HG03045 (cell line): Measurements from ENCODE around the gene JPH3.
"Not testable (repeated sequence)": the region's sequence is repeated elsewhere in the genome, so short reads cannot be mapped to it uniquely, and the experiment has no call there.

Source experiments
- ATAC-seq: cut with Tn5 transposase; IDR thresholded peaks from one replicate; pipeline ENCODE4 v1.9.1; 2021; ENCODE audit warnings: mild to moderate bottlenecking, moderate library complexity; ENCODE audit not compliant: unreplicated experiment

JPH3 gene

DNA sequence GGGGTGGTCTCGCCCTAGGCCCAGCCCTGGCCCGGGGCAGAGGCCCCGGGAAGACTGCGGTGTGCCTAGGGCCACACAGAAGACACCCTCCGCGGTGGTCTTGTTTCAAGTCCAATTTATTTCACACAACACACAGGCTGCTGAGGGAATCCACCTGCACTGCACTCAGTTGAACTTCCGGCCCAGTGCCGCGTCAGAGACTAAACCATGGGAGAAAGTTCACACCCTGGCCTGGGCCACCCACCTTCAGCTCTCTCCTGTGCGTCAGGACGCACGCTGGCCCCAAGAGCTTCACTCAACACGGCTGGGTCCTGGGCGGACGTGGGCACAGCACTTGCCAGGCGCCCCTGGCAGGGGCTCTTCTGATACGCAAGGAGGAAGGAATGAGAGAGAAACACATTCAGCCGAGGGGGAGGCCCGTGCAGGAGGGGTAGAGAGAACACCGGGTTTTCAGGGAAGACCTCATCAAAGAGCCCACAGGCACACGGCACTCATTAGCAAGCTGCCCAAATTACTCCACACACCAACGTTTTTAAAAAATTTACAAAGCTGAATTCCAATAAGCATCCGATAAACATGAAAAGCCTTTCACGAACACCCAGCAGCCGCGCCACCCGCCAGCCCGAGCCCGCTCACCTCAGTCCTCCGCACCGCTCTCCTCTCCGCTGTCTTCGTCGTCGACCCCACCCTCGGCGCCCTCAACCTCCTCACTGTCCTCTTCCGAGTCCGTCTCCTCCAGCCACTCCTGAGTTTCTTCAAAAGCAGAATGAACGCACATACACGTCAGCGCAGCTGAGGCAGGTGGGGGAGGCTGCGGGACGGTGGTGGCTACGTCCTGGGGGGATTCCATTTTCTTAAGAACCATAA is 105.6 kb downstream of the JPH3 start:
- no peak for ATAC-seq

- no peak for ATAC-seq
Measured at GRCh38 chr16:87708881-87709638, 106.8 kb downstream of the JPH3 start.

GRCh38 chr16:87709677-87710076 is 107.4 kb downstream of the JPH3 start:
- ATAC-seq, result no peak

DNA sequence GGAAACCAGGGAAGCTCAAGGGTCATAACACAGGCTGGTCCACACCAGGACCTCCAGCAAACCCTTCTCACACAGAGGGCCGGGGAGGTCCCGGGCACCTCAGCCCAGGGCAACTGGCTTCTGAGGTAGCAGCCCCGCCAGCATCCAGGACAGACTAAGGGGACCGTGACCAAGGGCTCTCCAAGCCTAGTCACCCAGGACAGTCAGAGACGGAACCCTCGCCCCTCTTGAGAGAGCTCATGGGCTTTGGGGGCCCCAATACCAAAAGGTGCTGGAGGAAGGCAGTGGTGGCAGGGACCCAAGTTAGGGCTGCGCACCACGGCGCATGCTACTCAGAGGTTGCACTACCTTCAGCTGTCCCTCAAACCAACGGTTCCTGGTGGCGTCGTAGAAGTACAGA is 108.6 kb downstream of the JPH3 start:
- no peak for ATAC-seq

GRCh38 chr16:87712184-87712762 is 110.0 kb downstream of the JPH3 start:
- ATAC-seq, result no peak

- no peak for ATAC-seq
Measured at GRCh38 chr16:87713451-87714229, 111.3 kb downstream of the JPH3 start.

DNA sequence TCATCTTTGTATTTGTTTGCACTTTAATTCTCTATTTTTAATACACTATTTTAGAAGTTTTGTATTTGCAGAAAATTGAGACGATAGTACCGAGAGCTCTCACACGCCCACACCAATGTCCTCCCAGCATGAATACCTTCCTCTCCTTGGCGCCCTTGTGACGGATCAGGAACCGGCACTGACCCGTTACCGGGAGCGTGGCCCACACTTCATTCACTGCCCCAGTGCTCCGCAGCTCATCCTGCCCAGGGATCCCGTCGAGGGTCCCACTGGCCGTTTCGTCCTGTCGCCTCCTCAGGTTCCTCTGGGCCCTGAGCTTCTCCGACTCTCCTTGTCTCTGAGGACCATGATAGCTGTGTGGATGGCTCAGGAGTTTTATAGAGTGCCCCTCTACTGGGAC is 112.9 kb downstream of the JPH3 start:
- no peak for ATAC-seq

DNA sequence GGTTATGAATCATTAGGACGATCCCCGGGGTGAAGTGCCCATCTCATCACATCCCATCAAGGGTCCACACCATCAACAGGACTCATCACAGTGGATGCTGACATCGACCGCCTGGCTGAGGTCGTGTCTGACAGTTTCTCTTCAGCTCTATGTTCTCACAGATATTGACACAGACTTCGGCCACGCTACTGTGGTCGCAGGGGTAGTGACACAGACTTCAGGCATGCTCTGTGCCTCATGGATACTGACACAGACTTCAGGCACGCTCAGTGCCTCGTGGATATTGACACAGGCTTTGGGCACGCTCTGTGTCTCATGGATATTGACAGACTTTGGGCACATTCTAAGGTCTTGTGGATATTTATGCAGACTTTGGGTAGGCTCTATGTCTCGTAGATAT is 113.3 kb downstream of the JPH3 start:
- no peak for ATAC-seq

GRCh38 chr16:87718831-87719230 is 116.5 kb downstream of the JPH3 start:
- ATAC-seq, result not testable (repeated sequence)

DNA sequence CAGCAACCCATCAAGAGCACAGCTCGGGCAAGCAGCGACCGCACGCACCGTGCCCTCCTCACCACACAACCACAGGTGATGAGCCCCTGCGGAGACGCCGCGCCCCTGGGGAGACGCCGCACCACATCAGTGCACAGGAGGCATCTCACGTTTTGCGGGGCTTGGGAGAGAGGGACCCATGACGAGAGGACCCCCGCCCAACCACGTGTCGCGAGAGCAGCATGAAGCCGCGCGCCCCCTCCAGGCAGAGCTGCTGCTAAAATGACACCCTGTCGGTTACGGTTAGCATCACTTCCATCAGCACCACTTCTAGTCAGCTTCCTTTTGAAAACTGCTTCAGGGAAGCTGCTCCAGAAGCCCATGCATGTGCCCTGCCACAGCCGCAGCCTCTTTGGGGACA is 118.1 kb downstream of the JPH3 start:
- no peak for ATAC-seq

DNA sequence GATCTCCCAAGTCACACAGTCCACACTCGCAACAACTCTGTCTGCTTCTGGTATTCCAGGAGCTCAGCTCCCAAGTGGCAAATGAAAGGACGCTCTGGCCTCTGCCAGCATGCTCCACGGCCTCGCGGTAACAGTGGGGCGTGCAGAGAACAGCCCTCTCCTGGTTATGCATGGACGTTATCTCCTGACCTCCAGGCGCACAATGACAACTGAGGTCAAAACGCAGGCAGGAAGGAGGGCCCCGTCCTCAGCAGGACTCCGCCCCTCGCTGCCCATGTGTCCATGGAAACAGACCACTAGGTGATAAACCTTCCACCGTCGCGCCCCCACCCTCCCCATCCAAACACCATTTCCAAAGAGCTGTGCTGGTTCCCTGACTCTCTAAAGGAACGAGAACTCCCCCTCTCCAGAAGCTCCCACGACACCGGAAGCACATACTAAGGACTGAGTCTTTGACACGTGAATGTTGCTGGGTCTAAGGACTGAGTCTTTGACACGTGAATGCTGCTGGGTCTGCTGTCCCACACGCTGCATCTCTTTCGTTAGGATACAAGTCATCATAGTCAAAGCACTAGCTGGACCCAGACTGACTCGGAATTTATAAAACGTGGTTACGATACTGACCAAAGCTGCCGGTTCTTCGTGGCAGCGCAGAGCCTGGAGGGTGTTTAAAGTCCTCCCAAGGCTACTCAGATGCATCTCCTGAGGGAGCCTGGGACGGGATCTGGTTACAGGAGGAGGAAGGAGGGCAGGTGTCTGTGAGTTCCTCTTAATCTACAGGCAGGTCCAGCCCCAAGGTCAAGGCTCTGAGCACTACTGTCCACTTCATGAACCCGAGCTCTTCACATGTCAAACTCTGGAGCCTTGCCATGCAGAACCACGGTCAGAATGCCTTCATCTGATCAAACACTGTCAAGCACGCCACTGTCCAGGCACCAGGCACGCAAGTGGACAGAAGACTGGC is 119.6 kb downstream of the JPH3 start:
- ATAC-seq, result no peak

GRCh38 chr16:87722590-87723225 is 120.4 kb downstream of the JPH3 start:
- ATAC-seq, result no peak

- no peak for ATAC-seq
Measured at GRCh38 chr16:87723226-87723623, 120.9 kb downstream of the JPH3 start.

DNA sequence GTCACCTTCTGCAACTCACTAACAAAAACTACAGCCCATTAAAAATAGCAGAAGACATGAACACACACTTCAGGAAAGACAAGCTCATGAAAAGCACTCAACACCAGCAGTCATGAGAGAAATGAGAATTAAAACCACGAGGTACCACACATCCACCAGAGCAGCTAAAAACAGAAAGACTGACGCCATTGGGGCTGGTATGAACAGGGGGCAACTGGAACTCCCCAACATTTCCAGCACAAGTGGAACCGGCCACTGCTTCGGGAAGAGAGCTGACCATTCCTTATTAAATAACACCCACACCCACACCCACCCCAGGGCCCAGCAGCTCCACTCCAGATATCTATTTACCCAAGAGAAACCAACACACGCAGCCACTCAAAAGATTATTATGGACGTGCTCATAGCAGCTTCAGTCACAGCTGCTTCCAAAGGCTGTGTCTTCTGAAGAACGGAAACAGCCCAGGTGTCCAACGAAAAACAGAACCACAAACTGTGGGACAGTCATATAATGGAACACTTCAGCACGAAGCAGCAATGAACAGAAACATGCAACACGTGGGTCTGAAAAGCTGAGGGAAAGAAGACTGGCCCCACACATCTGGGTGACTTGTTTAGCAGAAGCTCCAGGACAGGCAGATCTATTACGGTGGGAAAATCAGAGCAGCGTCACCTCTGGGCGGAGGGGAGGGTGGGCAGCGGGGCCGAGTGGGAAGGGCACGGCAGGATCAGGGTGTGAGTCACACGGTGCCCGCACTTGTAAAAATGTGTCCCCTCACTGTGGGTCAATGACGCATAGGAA is 122.4 kb downstream of the JPH3 start:
- ATAC-seq, result no peak

- ATAC-seq, result no peak
Measured at GRCh38 chr16:87725596-87726235, 123.4 kb downstream of the JPH3 start.

DNA sequence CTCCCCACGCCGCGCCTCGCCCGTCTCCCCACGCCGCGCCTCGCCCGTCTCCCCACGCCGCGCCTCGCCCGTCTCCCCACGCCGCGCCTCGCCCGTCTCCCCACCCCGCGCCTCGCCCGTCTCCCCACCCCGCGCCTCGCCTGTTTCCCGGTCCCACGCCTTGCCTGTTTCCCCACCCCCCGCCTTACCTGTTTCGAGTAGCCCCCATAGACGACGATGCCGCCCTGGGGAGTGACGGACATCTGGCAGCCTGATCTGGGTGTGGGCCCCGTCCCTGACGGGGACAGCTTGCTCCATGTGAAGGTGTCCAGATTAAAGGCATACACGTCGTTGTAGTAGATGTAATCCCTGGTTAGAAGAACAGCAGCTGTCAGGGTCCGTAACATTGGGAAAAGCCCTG is 124.3 kb downstream of the JPH3 start:
- ATAC-seq, result not testable (repeated sequence)

DNA sequence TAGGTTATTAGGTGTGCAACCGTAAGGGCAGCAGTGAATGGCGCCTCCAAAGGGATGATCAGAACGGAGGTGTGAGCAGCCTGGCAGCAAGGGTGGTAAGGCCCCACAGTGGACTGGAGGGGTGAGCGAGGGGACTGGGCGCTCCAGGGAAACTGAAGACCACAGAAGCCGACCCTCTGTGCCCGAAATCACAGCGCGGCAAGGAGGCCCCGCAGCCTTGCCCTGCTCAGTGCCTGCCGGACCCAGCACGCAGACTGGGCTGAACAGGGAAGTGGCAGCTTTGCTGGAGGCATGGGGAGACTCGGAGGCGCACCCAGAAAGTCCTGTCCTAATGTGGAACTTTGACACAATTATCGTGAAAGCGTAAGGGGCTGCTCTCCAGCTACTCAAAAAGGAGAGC is 125.0 kb downstream of the JPH3 start:
- no peak for ATAC-seq

DNA sequence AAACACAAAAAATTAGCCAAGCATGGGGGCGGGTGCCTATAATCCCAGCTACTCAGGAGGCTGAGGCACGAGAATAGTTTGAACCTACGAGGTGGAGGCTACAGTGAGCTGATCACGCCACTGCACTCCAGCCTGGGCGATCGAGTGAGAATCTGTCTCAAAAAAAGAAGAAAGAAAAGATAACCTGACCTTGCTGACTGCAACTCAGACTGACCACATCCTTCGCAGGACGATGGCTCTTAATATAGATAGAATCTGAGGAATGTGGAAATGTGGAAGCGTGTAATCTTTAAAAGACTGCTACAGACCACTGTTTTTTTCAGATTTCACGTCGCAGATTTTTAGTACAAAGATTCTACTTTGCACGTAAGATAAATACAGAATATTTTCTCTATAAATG is 125.7 kb downstream of the JPH3 start:
- ATAC-seq, result no peak
